Karpas-422 (cell line): Measurements from ENCODE around the gene SLC16A3. TPM values are rescaled to one million over a fixed set of nuclear protein-coding genes. Genes with fewer than 3 reads are reported as not detected.

Experiments
- DNase-seq: peaks from one replicate; pipeline ENCODE4 v3.0.0-alpha.2; 2015
- H2AFZ ChIP-seq: fragments of 200-600 bp; sonication (generic); 2 replicates; pipeline ENCODE4 v1.6.1; 2014; ENCODE audit warnings: antibody characterized with exemption, low read length, mixed read lengths
- H3K27ac ChIP-seq: fragments of 200-600 bp; sonication (generic); 2 replicates; pipeline ENCODE4 v1.5.1; 2014; ENCODE audit warnings: mild to moderate bottlenecking, low read length, moderate library complexity
- H3K27me3 ChIP-seq: fragments of 200-600 bp; sonication (generic); 2 replicates; pipeline ENCODE4 v1.6.1; 2014; ENCODE audit warnings: low read length, mixed read lengths
- H3K36me3 ChIP-seq: fragments of 200-600 bp; sonication (generic); 2 replicates; pipeline ENCODE4 v1.6.1; 2014; ENCODE audit warnings: low read length, mixed read lengths; ENCODE audit not compliant: insufficient read depth
- H3K4me1 ChIP-seq: fragments of 200-600 bp; sonication (generic); 2 replicates; pipeline ENCODE4 v1.6.1; 2014; ENCODE audit warnings: mild to moderate bottlenecking, low read length, mixed read lengths
- H3K4me2 ChIP-seq: fragments of 200-600 bp; sonication (generic); 2 replicates; pipeline ENCODE4 v1.6.1; 2014; ENCODE audit warnings: low read length, low read depth, mild to moderate bottlenecking; ENCODE audit not compliant: poor library complexity, severe bottlenecking
- H3K4me3 ChIP-seq: fragments of 200-600 bp; sonication (generic); 2 replicates; pipeline ENCODE4 v1.5.1; 2014; ENCODE audit warnings: mild to moderate bottlenecking, antibody characterized with exemption, low read length, mixed read lengths
- H3K79me2 ChIP-seq: fragments of 200-600 bp; sonication (generic); 2 replicates; pipeline ENCODE4 v1.6.1; 2014; ENCODE audit warnings: mild to moderate bottlenecking, low read length, mixed read lengths
- H3K9ac ChIP-seq: fragments of 200-600 bp; sonication (generic); 2 replicates; pipeline ENCODE4 v1.6.0; 2014; ENCODE audit warnings: low read length
- H3K9me2 ChIP-seq: fragments of 200-600 bp; sonication (generic), shearing (Covaris generic); replicated peaks from 2 replicates; pipeline ENCODE4 v1.6.0; 2014; ENCODE audit warnings: mild to moderate bottlenecking, low read length, moderate library complexity; ENCODE audit not compliant: insufficient read depth
- H3K9me3 ChIP-seq: fragments of 300-700, 200-600 bp; sonication (generic); 2 replicates; pipeline ENCODE4 v1.6.1; 2014; ENCODE audit warnings: low read length, mixed read lengths
- H4K20me1 ChIP-seq: fragments of 200-600 bp; sonication (generic); 2 replicates; pipeline ENCODE4 v1.6.1; 2014; ENCODE audit warnings: mild to moderate bottlenecking, antibody characterized with exemption, low read length, low read depth; ENCODE audit not compliant: insufficient read depth
- total RNA-seq: library from RNA; depleted of rRNA; stranded (reverse); fragments of >200 nt; shearing (Covaris generic); gene quantifications from 2 replicates; pipeline ENCODE4 v1.2.3, GENCODE V29; 2014; ENCODE audit warnings: low replicate concordance

Gene SLC16A3
- total RNA-seq, 1 experiment from 2014 or later = 0.67 TPM

GRCh38 chr17:82224666-82225065 is 4.2 kb upstream of the SLC16A3 start:
- no peak overlapping the region for H3K27ac ChIP-seq
- H3K9me3 ChIP-seq = no peaks in the 10 kb centered on the region
- H3K9ac ChIP-seq = no peak overlapping the region
- no peaks in the 10 kb centered on the region for H3K27me3 ChIP-seq
- H3K36me3 ChIP-seq = no peaks in the 10 kb centered on the region
- H3K79me2 ChIP-seq = no peaks in the 10 kb centered on the region
- peaks cover 7% of the 10 kb centered on the region for H3K4me1 ChIP-seq
- H4K20me1 ChIP-seq = no peaks in the 10 kb centered on the region
- H2AFZ ChIP-seq = no peak overlapping the region
- H3K9me2 ChIP-seq = no peaks in the 10 kb centered on the region
- DNase-seq = no peak
- H3K4me3 ChIP-seq = no peak overlapping the region
- H3K4me2 ChIP-seq = no peak overlapping the region

GRCh38 chr17:82225368-82226029 is 3.3 kb upstream of the SLC16A3 start:
- Histone ChIP-seq H4K20me1 (no peaks in the 10 kb centered on the region), H3K4me3 (no peak overlapping the region), H3K27me3 (no peaks in the 10 kb centered on the region), H3K9me2 (no peaks in the 10 kb centered on the region), H3K9me3 (no peaks in the 10 kb centered on the region), H3K79me2 (no peaks in the 10 kb centered on the region), H3K4me1 (peaks cover 7% of the 10 kb centered on the region), H3K27ac (no peak overlapping the region), H3K4me2 (no peak overlapping the region), H3K9ac (no peak overlapping the region), H2AFZ (no peak overlapping the region), H3K36me3 (no peaks in the 10 kb centered on the region)
- DNase-seq = no peak

- H3K4me2 ChIP-seq = no peak overlapping the region
- H3K9me3 ChIP-seq = no peaks in the 10 kb centered on the region
- DNase-seq = no peak
- H4K20me1 ChIP-seq = no peaks in the 10 kb centered on the region
- H3K27me3 ChIP-seq = no peaks in the 10 kb centered on the region
- no peak overlapping the region for H3K27ac ChIP-seq
- no peaks in the 10 kb centered on the region for H3K9me2 ChIP-seq
- no peaks in the 10 kb centered on the region for H3K79me2 ChIP-seq
- no peak overlapping the region for H3K9ac ChIP-seq
- no peak overlapping the region for H2AFZ ChIP-seq
- no peaks in the 10 kb centered on the region for H3K36me3 ChIP-seq
- H3K4me3 ChIP-seq = no peak overlapping the region
- H3K4me1 ChIP-seq = peaks cover 7% of the 10 kb centered on the region
Observed at GRCh38 chr17:82226146-82226808, 2.6 kb upstream of the SLC16A3 start.

GRCh38 chr17:82226809-82227628 is 1.8 kb upstream of the SLC16A3 start:
- no peak for DNase-seq
- Histone ChIP-seq H4K20me1 (no peaks in the 10 kb centered on the region), H3K4me2 (no peak overlapping the region), H2AFZ (no peak overlapping the region), H3K27ac (no peak overlapping the region), H3K4me1 (peaks cover 7% of the 10 kb centered on the region), H3K27me3 (no peaks in the 10 kb centered on the region), H3K36me3 (no peaks in the 10 kb centered on the region), H3K4me3 (no peak overlapping the region), H3K9ac (no peak overlapping the region), H3K9me2 (no peaks in the 10 kb centered on the region), H3K79me2 (no peaks in the 10 kb centered on the region), H3K9me3 (no peaks in the 10 kb centered on the region)

GRCh38 chr17:82227629-82228277 is 1.1 kb upstream of the SLC16A3 start:
- no peaks in the 10 kb centered on the region for H3K9me3 ChIP-seq
- no peaks in the 10 kb centered on the region for H3K36me3 ChIP-seq
- H3K4me3 ChIP-seq = no peak overlapping the region
- peak overlapping the region; percentile 47 for H3K4me2 ChIP-seq
- no peaks in the 10 kb centered on the region for H3K79me2 ChIP-seq
- no peaks in the 10 kb centered on the region for H4K20me1 ChIP-seq
- no peak for DNase-seq
- no peaks in the 10 kb centered on the region for H3K9me2 ChIP-seq
- H3K27ac ChIP-seq = no peak overlapping the region
- 0 out of 2 replicates have a peak overlapping the region, but pooled peaks have one; percentile 9 for H2AFZ ChIP-seq
- H3K9ac ChIP-seq = 0 out of 2 replicates have a peak overlapping the region, but pooled peaks have one; percentile 24
- peaks cover 7% of the 10 kb centered on the region for H3K4me1 ChIP-seq
- H3K27me3 ChIP-seq = no peaks in the 10 kb centered on the region

- peak overlapping the region; percentile 25; the same call in 1 of the 2 replicates for H3K4me3 ChIP-seq
- DNase-seq = no peak
- H3K9ac ChIP-seq = peak overlapping the region; percentile 24; the same call in 1 of the 2 replicates
- no peaks in the 10 kb centered on the region for H3K79me2 ChIP-seq
- no peaks in the 10 kb centered on the region for H3K9me2 ChIP-seq
- 0 out of 2 replicates have a peak overlapping the region, but pooled peaks have one; percentile 9 for H2AFZ ChIP-seq
- H3K4me2 ChIP-seq = peak overlapping the region; percentile 47
- no peaks in the 10 kb centered on the region for H3K36me3 ChIP-seq
- no peaks in the 10 kb centered on the region for H3K27me3 ChIP-seq
- no peaks in the 10 kb centered on the region for H4K20me1 ChIP-seq
- no peaks in the 10 kb centered on the region for H3K9me3 ChIP-seq
- no peak overlapping the region for H3K27ac ChIP-seq
- H3K4me1 ChIP-seq = peaks cover 7% of the 10 kb centered on the region
Observed at GRCh38 chr17:82228278-82228841, 482 bp upstream of the SLC16A3 start.

GRCh38 chr17:82229698-82230608 is 1.1 kb downstream of the SLC16A3 start:
- Histone ChIP-seq H3K79me2 (no peaks in the 10 kb centered on the region), H3K9ac (no peak overlapping the region), H3K4me3 (no peak overlapping the region), H3K36me3 (no peaks in the 10 kb centered on the region), H2AFZ (no peak overlapping the region), H3K4me2 (no peak overlapping the region), H3K9me3 (no peaks in the 10 kb centered on the region), H3K27me3 (no peaks in the 10 kb centered on the region), H3K4me1 (peaks cover 17% of the 10 kb centered on the region), H3K9me2 (no peaks in the 10 kb centered on the region), H3K27ac (no peak overlapping the region), H4K20me1 (peaks cover 7% of the 10 kb centered on the region; the same call in 1 of the 2 replicates)
- no peak for DNase-seq
